ENCODE data around the gene MKS1. TPM values are rescaled to one million over a fixed set of nuclear protein-coding genes. Genes with fewer than 3 reads are reported as not detected.

MKS1 gene
- total RNA-seq, 2 donors from 2014 or later = 14.1 to 28.7 TPM

GRCh38 chr17:58254803-58255202 is 35.7 kb upstream of the MKS1 start:
- Histone ChIP-seq H3K27ac (no peak overlapping the region), H3K4me1 (replicated peaks) (no peaks in the 10 kb centered on the region), H3K27me3 (replicated peaks; ENCODE audit: insufficient read depth) (peaks cover 4% of the 10 kb centered on the region), H3K9me3 (no peaks in the 10 kb centered on the region), H3K36me3 (no peaks in the 10 kb centered on the region), H3K4me3 (no peak overlapping the region)
- DNase-seq (ENCODE audit: low spot score) = no peak
- intact Hi-C loops (cut with DNase I) = no loop called here
- TF ChIP-seq POLR2AphosphoS5 (IDR thresholded peaks at IDR 0.05) (no peak), POLR2A (IDR thresholded peaks at IDR 0.05) (no peak), CTCF (IDR thresholded peaks at IDR 0.05) (no peak)
- 26% methylated on average over 8 of the region's 8 CpGs for WGBS

- no peaks in the 10 kb centered on the region for H3K4me1 ChIP-seq (replicated peaks)
- no peak for DNase-seq (ENCODE audit: low spot score)
- no peaks in the 10 kb centered on the region for H3K9me3 ChIP-seq
- H3K27ac ChIP-seq = no peak overlapping the region
- 88% methylated on average over 3 of the region's 3 CpGs for WGBS
- no peak for TF ChIP-seq POLR2A (IDR thresholded peaks at IDR 0.05)
- TF ChIP-seq POLR2AphosphoS5 (IDR thresholded peaks at IDR 0.05) = no peak
- TF ChIP-seq CTCF (IDR thresholded peaks at IDR 0.05) = no peak
- intact Hi-C loops (cut with DNase I) = no loop called here
- H3K27me3 ChIP-seq (replicated peaks; ENCODE audit: insufficient read depth) = peaks cover 4% of the 10 kb centered on the region
- H3K4me3 ChIP-seq = no peak overlapping the region
- H3K36me3 ChIP-seq = no peaks in the 10 kb centered on the region
Measured at GRCh38 chr17:58253082-58253481, 34.0 kb upstream of the MKS1 start.

GRCh38 chr17:58252141-58252540 is 33.1 kb upstream of the MKS1 start:
- Histone ChIP-seq H3K4me3 (no peak overlapping the region), H3K36me3 (no peaks in the 10 kb centered on the region), H3K4me1 (replicated peaks) (no peaks in the 10 kb centered on the region), H3K27me3 (replicated peaks; ENCODE audit: insufficient read depth) (peaks cover 4% of the 10 kb centered on the region), H3K27ac (no peak overlapping the region), H3K9me3 (no peaks in the 10 kb centered on the region)
- TF ChIP-seq POLR2AphosphoS5 (IDR thresholded peaks at IDR 0.05) (no peak), CTCF (IDR thresholded peaks at IDR 0.05) (no peak), POLR2A (IDR thresholded peaks at IDR 0.05) (no peak)
- intact Hi-C loops (cut with DNase I) = no loop called here
- no peak for DNase-seq (ENCODE audit: low spot score)
- WGBS = 67% methylated on average over 9 of the region's 9 CpGs

- no peak overlapping the region for H3K27ac ChIP-seq
- H3K4me1 ChIP-seq (replicated peaks) = no peaks in the 10 kb centered on the region
- no peaks in the 10 kb centered on the region for H3K36me3 ChIP-seq
- DNase-seq (ENCODE audit: low spot score) = no peak
- no peak overlapping the region for H3K4me3 ChIP-seq
- TF ChIP-seq CTCF (IDR thresholded peaks at IDR 0.05) (no peak), POLR2A (IDR thresholded peaks at IDR 0.05) (no peak), POLR2AphosphoS5 (IDR thresholded peaks at IDR 0.05) (no peak)
- WGBS = 90% methylated on average over 12 of the region's 12 CpGs
- intact Hi-C loops (cut with DNase I) = no loop called here
- H3K9me3 ChIP-seq = no peaks in the 10 kb centered on the region
- peaks cover 4% of the 10 kb centered on the region for H3K27me3 ChIP-seq (replicated peaks; ENCODE audit: insufficient read depth)
Measured at GRCh38 chr17:58250344-58251011, 31.4 kb upstream of the MKS1 start.

All from prostate gland (tissue), 2 donors.